HT-29 (cell line): Measurements from ENCODE around the gene ERCC8. TPM values are rescaled to one million over a fixed set of nuclear protein-coding genes. Genes with fewer than 3 reads are reported as not detected.
"Not testable (repeated sequence)": the region's sequence is repeated elsewhere in the genome, so short reads cannot be mapped to it uniquely, and the experiment has no call there.

ENCODE experiments used
- DNase-seq: peaks from one replicate; pipeline ENCODE4 v3.0.0-alpha.2; 2015; ENCODE audit warnings: low spot score
- total RNA-seq: library from RNA; depleted of rRNA; stranded (reverse); fragments of >200 nt; shearing (Covaris generic); gene quantifications from 2 replicates; pipeline ENCODE4 v1.2.3, GENCODE V29; 2014

The ERCC8 gene
- total RNA-seq, 1 experiment from 2014 or later, result 12.4 TPM

- no peak for DNase-seq
Measured at GRCh38 chr5:60916646-60917045, 28.2 kb downstream of the ERCC8 start.

GRCh38 chr5:60903356-60903755, 41.5 kb downstream of the ERCC8 start:
- DNase-seq, result no peak

- DNase-seq, result no peak
Measured at GRCh38 chr5:60896991-60897390, 47.9 kb downstream of the ERCC8 start.

DNA sequence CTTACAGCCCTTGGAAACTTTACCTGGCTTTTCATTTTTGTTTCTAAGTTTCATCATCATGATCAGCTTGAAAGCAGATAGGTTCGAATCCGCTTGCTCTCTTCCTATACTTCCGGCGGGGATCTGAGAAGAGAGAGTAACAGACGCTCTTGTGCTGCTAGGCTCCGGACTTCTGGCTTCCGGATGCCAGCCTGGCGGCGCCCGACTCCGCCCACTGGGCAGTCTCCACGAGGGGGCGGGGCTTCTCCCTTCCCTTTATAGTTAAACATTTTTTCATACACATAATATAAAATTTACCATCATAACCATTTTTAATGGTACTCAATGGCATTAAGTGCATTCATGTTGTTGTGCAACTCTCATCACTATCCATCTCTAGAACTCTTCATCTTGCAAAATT, 51.3 kb downstream of the ERCC8 start:
- DNase-seq, result no peak

GRCh38 chr5:60891667-60892066, 53.2 kb downstream of the ERCC8 start:
- DNase-seq, result no peak

- no peak for DNase-seq
Measured at GRCh38 chr5:60888359-60889061, 56.4 kb downstream of the ERCC8 start.

DNA sequence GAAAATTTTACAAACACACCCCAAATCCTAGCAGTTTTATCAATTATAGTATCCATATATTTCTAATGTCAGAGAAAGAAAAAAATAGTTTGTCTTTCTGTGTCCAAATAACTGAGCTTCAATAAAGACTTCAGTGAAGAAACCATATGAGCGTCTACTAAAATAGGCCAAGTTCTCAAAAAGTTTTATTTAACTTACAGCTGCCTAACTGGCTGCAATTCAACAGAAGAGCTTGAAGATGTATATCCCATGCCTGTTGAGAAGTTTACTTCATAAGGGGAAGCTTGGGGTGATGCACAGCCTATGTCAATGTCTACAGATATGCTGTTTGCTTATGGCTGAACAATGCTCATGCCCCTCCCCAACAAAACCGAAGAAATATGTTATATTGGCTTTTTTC, 57.1 kb downstream of the ERCC8 start:
- no peak for DNase-seq

DNA sequence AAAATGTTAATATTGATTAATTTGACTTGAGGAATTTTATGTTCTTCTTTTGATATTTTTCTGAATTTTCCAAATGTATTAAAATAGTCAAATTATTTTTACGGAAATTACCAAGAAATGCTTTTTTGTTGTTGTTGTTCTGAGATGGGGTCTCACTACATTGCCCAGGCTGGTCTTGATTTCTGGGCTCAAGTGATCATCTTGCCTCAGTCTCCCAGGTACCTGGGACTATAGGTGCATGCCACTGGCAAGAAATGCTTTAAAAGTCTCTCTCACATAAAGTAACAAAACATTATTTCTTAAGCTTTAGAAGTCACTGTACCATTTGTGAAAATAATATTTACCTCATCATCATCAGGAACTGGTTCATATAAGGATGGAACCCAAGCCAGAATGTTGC, 57.8 kb downstream of the ERCC8 start:
- no peak for DNase-seq

DNA sequence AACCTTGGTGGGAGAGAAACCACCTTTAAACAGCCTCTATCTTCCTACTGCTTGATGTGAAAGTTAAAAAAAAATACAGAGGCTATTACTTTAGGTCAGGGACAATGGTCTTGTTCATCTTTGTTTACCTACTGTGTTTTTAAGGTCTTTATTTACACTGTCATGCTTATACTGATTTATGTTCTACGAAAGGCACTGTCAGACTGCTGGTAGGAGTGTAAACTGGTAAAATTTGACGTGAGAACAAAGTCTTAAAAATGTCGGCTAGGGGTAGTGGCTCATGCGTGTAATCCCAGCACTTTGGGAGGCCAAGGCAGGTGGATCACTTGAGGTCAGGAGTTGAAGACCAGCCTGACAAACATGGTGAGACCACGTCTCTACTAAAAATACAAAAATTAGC, 58.7 kb downstream of the ERCC8 start:
- DNase-seq, result no peak

- DNase-seq, result peak; percentile 69
Measured at GRCh38 chr5:60883229-60883628, 61.6 kb downstream of the ERCC8 start.

DNA sequence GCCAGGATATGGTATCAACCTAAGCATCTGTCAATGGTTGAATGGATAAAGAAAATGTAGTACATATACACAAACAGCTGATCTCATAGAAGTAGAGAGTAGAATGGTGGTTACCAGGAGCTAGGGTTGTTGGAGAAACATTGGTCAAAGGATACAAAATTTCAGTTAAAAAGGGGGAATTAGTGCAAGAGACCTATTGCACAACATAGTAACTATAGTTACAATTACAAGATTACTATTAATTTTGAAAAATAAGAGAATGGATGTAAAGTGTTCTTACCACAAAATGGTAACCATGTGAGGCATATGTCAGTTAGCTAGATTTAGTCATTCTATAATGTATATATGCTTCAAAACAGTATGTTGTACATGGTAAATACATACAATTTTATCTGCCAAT, 72.0 kb downstream of the ERCC8 start:
- no peak for DNase-seq

- DNase-seq, result no peak
Measured at GRCh38 chr5:60870857-60871256, 74.0 kb downstream of the ERCC8 start.

GRCh38 chr5:60860572-60860971, 84.3 kb downstream of the ERCC8 start:
- DNase-seq, result not testable (repeated sequence)

DNA sequence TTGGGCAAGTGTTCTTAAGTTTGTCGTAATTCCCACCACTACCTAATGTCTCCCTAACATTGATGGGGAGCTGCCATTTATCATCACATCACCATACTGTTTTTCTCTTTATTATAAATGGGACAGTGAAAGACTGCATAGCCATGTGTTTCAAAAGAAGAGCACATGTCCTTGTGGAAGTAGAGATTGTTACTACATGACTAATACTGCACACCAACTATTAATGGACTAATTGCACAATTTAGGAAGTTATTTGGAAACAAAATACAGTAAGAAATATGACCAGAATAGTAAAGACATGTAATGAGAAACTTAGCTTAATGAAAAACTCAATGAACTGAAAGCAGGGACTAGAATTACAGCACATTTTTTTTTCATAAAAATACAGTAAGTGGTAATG, 88.8 kb downstream of the ERCC8 start:
- DNase-seq, result no peak

DNA sequence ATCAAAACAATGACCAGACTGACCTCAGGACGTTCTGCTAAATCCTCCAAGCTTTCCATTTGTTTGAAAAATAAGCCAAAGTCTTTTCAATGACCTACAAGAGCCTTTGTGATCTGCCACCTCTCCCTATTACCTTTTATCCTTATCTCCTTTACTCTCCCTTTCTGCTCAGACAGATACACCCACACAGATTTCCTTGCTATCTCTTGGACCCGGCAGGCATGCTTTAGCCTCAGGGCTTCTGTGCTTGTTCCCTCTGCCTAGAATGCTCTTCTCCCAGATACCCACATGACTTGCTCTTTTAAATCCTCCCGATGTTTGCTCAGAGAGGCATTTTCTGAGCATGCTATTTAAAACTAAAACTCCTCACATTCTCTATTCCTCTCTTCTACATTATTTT, 91.9 kb downstream of the ERCC8 start:
- no peak for DNase-seq

DNA sequence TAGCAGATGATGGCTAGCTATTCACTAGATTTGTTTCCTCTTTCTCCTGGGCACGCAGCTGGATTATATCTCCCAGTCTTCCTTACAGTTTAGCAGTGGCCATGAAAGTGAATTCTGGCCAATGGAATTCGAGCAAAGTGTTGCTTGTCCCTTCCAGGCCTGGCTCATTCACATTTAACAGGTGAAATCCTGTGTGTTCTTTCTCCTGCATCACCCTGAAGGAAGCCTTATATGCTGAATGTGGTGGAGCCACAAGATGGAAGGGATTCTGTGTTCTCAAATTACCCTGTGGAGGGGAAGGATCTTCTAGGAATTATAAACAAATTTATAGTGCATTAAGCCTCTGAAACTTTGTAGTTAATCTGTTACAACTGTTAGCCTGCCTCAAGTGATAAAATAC, 92.6 kb downstream of the ERCC8 start:
- DNase-seq, result no peak

DNA sequence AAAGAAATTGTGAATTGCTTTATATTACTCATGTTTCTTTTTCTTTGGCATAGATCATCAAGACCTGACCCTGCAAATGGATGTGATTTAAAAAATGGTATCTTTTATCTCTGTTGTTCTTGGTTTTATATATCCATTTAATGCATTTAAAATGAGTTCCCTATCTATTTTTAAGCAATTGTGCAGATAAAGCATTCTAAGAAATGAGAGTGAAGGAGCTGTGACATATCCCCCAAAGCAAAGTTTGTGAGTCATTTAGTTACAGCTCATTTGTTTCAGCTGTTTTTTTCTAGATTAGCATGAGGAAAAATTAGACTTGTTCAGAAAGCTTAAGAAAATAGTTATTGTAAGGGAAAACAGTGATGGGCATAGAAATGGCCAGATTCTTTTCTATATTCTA, 93.2 kb downstream of the ERCC8 start:
- DNase-seq, result no peak

GRCh38 chr5:60846298-60846697, 98.6 kb downstream of the ERCC8 start:
- no peak for DNase-seq

GRCh38 chr5:60843936-60844905, 100.6 kb downstream of the ERCC8 start, which contains the start of gene ELOVL7:
Gene ELOVL7 (minus strand): TSS chr5:60844269. CDS start chr5:60787397, 56,872 bp downstream.
- DNase-seq, result peak; percentile 92

DNA sequence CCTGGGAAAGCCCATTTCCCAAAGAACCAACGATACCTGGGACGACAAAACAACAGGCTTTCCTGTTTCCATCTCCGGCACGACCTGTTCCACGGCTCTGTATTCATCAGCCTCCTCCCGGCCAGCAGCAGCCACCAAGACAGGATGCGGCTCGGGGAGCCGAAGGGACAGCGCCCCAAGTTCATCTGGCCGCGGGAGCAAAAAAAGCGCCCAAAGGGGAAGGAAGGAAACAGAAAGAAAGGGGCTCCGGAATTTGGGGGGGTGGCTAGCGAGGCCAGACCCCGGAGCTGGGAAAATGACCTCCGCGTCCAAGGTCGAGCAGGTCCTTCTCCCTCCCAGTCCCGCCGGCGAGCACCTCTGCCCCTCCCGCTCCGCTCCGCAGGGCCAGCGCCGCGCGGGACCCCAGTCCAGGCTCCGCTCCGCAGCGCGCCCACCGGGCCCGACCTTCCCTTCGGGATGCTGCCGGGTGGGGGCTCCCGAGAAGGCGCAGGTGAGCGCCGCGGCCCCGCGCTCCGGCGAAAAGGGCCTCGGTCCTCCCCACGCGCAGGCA, 101.4 kb downstream of the ERCC8 start:
- DNase-seq, result peak; percentile 68

DNA sequence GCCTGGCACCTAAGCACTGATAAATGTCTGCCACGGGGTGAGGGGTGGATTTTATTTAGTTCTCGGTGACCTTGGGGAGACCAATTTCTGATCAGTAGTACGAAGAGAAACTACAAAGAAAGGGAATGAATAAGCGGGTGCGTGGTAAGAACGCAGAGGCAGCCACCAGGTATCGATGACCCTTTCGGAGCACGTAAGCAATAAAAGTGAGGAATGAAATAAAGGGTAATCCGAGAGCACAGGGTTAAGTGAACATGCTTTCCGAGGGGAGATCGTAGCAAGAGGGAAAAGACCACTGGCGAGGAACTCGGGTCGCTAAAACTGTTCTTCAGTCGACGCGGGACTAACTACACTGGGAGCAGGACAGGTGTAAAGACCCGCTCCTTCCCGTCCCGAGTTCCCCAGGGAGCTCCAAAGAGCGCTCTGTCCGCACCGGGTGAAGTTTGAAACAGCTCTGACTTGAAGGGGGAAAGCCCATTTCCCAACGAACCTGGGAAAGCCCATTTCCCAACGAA, 101.9 kb downstream of the ERCC8 start:
- DNase-seq, result no peak

- no peak for DNase-seq
Measured at GRCh38 chr5:60841361-60841760, 103.5 kb downstream of the ERCC8 start.
